A549 (cell line): Measurements from ENCODE around the gene FMNL3. TPM values are rescaled to one million over a fixed set of nuclear protein-coding genes. Genes with fewer than 3 reads are reported as not detected.

Source experiments
- ATAC-seq, 2 experiments: fragments of 200-7000 bp in 1 of 2; fragments of >200 bp in 1 of 2; cut with Nextera tagmentation in 1 of 2; cut with Tn5 transposase in 1 of 2; 3 replicates each; pipeline versions ENCODE4 v1.8.0 to v1.9.1; 2018 to 2020; ENCODE audit warnings: mild to moderate bottlenecking in 1 of 2, moderate library complexity in 1 of 2
- CTCF ChIA-PET: fragments of 300-600 bp; sonication (Branson Sonifier 250); formaldehyde crosslinking; extraction: SDS; loops from one replicate; lab custom pipeline; 2021; ENCODE audit warnings: antibody characterized with exemption, inconsistent platforms; lab: Yijun Ruan, JAX
- POLR2A ChIA-PET: fragments of 350-600 bp; formaldehyde crosslinking; extraction: SDS; loops from one replicate; lab custom pipeline; 2021; ENCODE audit warnings: antibody characterized with exemption, inconsistent platforms; lab: Yijun Ruan, JAX
- DNase-seq, 2 experiments: peaks; one replicate each; pipeline versions ENCODE4 v3.0.0 to v3.0.0-alpha.2; 2011 to 2016; ENCODE audit warnings: low read depth in 1 of 2, low spot score in 1 of 2
- FAIRE-seq: peaks from 2 replicates; lab custom pipeline; 2011; peaks lifted over from hg19 to GRCh38; lab: Jason Lieb, UNC
- H3K27ac ChIP-seq, 2 experiments: fragments of >200 bp; sonication (Bioruptor Twin); formaldehyde crosslinking; 3 replicates each; pipeline ENCODE4 v1.5.1; 2016 to 2017
- H3K4me1 ChIP-seq: fragments of >200 bp; sonication (Bioruptor Twin); formaldehyde crosslinking; 3 replicates; pipeline ENCODE4 v1.6.1; 2016
- H3K4me2 ChIP-seq: fragments of >200 bp; sonication (Bioruptor Twin); formaldehyde crosslinking; 3 replicates; pipeline ENCODE4 v1.6.1; 2016
- H3K4me3 ChIP-seq: fragments of >200 bp; sonication (Bioruptor Twin); formaldehyde crosslinking; 3 replicates; pipeline ENCODE4 v1.5.1; 2016
- H3K9me3 ChIP-seq: fragments of >200 bp; sonication (Bioruptor Twin); formaldehyde crosslinking; 3 replicates; pipeline ENCODE4 v1.6.1; 2016
- ATOH8 ChIP-seq: fragments of 250-450 bp; sonication (Bioruptor Pico); IDR thresholded peaks from 2 replicates; pipeline ENCODE4 v1.5.0; 2020; ENCODE audit warnings: low read depth, mild to moderate bottlenecking, moderate library complexity
- BCL3 ChIP-seq: fragments of >200 bp; sonication (Bioruptor Twin); formaldehyde crosslinking; IDR thresholded peaks from 3 replicates; pipeline ENCODE4 v1.6.1; 2016
- CBX2 ChIP-seq: fragments of 200-600 bp; sonication (generic); IDR thresholded peaks from 2 replicates; pipeline ENCODE4 v1.6.1; 2016; ENCODE audit warnings: low read depth, mild to moderate bottlenecking, borderline replicate concordance
- CEBPB ChIP-seq, 2 experiments: fragments of >200 bp in 1 of 2; sonication (Bioruptor Twin) in 1 of 2; formaldehyde crosslinking in 1 of 2; IDR thresholded peaks; 2 replicates each; pipeline ENCODE4 v1.6.1; 2012 to 2016
- CHD4 ChIP-seq: fragments of 200-600 bp; sonication (generic); IDR thresholded peaks from 2 replicates; pipeline ENCODE4 v1.6.1; 2016; ENCODE audit warnings: antibody characterized with exemption, mild to moderate bottlenecking, borderline replicate concordance
- CTCF ChIP-seq: fragments of >200 bp; sonication (Bioruptor Twin); formaldehyde crosslinking; IDR thresholded peaks from 3 replicates; pipeline ENCODE4 v1.5.1; 2016
- E2F6 ChIP-seq: IDR thresholded peaks from 2 replicates; pipeline ENCODE4 v1.6.1; 2012; ENCODE audit warnings: low read depth, borderline replicate concordance
- EHMT2 ChIP-seq: fragments of 200-600 bp; sonication (generic); IDR thresholded peaks from 2 replicates; pipeline ENCODE4 v1.6.1; 2016; ENCODE audit warnings: antibody characterized with exemption, low read depth, mild to moderate bottlenecking, moderate library complexity
- FOSL2 ChIP-seq, 2 experiments: fragments of 450-650 bp in 1 of 2; fragments of >200 bp in 1 of 2; sonication (Bioruptor Twin) in 1 of 2; formaldehyde crosslinking; IDR thresholded peaks; 2 replicates each; pipeline versions ENCODE4 v1.5.0 to v1.6.1; 2016 to 2020; ENCODE audit warnings: mild to moderate bottlenecking in 1 of 2, moderate library complexity in 1 of 2
- HDAC2 ChIP-seq: fragments of 200-600 bp; sonication (generic); IDR thresholded peaks from 2 replicates; pipeline ENCODE4 v1.6.1; 2016
- HEYL ChIP-seq: fragments of 250-450 bp; sonication (Bioruptor Pico); IDR thresholded peaks from 2 replicates; pipeline ENCODE4 v1.8.0; 2021; ENCODE audit warnings: mild to moderate bottlenecking, moderate library complexity
- JUN ChIP-seq, 2 experiments: fragments of >200 bp; sonication (Bioruptor Twin); formaldehyde crosslinking; IDR thresholded peaks; 2 replicates in 1 of 2; 3 replicates in 1 of 2; pipeline ENCODE4 v1.6.1; 2016 to 2017
- MAFK ChIP-seq: fragments of 450-650 bp; IDR thresholded peaks from 2 replicates; pipeline ENCODE4 v1.6.1; 2014; ENCODE audit not compliant: partially characterized antibody
- MAX ChIP-seq: IDR thresholded peaks from 2 replicates; pipeline ENCODE4 v1.6.1; 2012
- NPAS2 ChIP-seq: fragments of 250-450 bp; sonication (Bioruptor Pico); IDR thresholded peaks from 2 replicates; pipeline ENCODE4 v1.8.0; 2022; ENCODE audit warnings: mild to moderate bottlenecking, moderate library complexity, borderline replicate concordance
- NR3C1 ChIP-seq: fragments of >200 bp; sonication (Bioruptor Twin); formaldehyde crosslinking; IDR thresholded peaks from 3 replicates; pipeline ENCODE4 v1.6.1; 2017
- RAD21 ChIP-seq, 2 experiments: fragments of >200 bp in 1 of 2; sonication (Bioruptor Twin) in 1 of 2; formaldehyde crosslinking in 1 of 2; IDR thresholded peaks in 1 of 2; conservative IDR thresholded peaks in 1 of 2; 2 replicates in 1 of 2; 3 replicates in 1 of 2; pipeline ENCODE4 v1.6.1; 2012 to 2018; ENCODE audit warnings: inconsistent platforms in 1 of 2
- REST ChIP-seq: fragments of 200-600 bp; sonication (generic); IDR thresholded peaks from 2 replicates; pipeline ENCODE4 v1.6.1; 2016; ENCODE audit warnings: antibody characterized with exemption, mild to moderate bottlenecking, moderate library complexity
- SREBF2 ChIP-seq: fragments of 450-650 bp; IDR thresholded peaks from 2 replicates; pipeline ENCODE4 v1.6.1; 2014; ENCODE audit warnings: mild to moderate bottlenecking, moderate library complexity
- TP53 ChIP-seq: fragments of 250-450 bp; sonication (Bioruptor Pico); IDR thresholded peaks from 2 replicates; pipeline ENCODE4 v1.5.0; 2021; ENCODE audit warnings: mild to moderate bottlenecking, moderate library complexity
- ZNF302 ChIP-seq: fragments of 250-450 bp; sonication (Bioruptor Pico); IDR thresholded peaks from 2 replicates; pipeline ENCODE4 v1.9.0; 2021; ENCODE audit warnings: inconsistent platforms, mild to moderate bottlenecking, moderate library complexity
- WGBS: methylation state at CpG from one replicate; pipeline ENCODE4 v1.1.6; 2017; ENCODE audit errors: missing lambda C conversion rate; 5-methylcytosine and 5-hydroxymethylcytosine counted together
- polyA plus RNA-seq, 4 experiments: library from polyadenylated mRNA; depleted of rRNA in 3 of 4; stranded (reverse); fragments of >200 nt; fragmentation: RNase III in 1 of 4; extraction: RNeasy Plus Mini Kit Qiagen cat#74134 plus additional on column Dnase treatment in 1 of 4; gene quantifications; 2 replicates in 3 of 4; 3 replicates in 1 of 4; pipeline ENCODE4 v1.2.3, GENCODE V29; 2011 to 2017

The FMNL3 gene
- polyA plus RNA-seq, 2 of the 4 experiments (the other 2 are of a cell fraction): 1.7 TPM

- peak overlapping the region in 1 of 2 experiments; percentile 22; a peak in 1 of 6 replicates for H3K27ac ChIP-seq
- no peak for FAIRE-seq
- TF ChIP-seq FOSL2 (IDR thresholded peaks at IDR 0.05): no peak
- TF ChIP-seq FOSL2 (CRISPR knock-in tag; IDR thresholded peaks at IDR 0.05): peak; percentile 31; the same call in 1 of the 2 replicates
- no peak for TF ChIP-seq CEBPB (IDR thresholded peaks at IDR 0.05)
- TF ChIP-seq, all 56 proteins: peak for 1
Measured at GRCh38 chr12:49627752-49628360, 79.3 kb downstream of the FMNL3 start.

GRCh38 chr12:49626836-49627235 lies 80.4 kb downstream of the FMNL3 start:
- DNase-seq (no peak), ATAC-seq (no peak), FAIRE-seq (no peak)
- CTCF ChIA-PET: interaction anchor here (1.7 kb wide), 1 partner anchor 10 kb away, joined by 8 read pairs; no protein-coding TSS in a partner anchor
- no peak overlapping the region for H3K27ac ChIP-seq
- POLR2A ChIA-PET: no interaction called here
- no peak overlapping the region for H3K4me2 ChIP-seq
- peaks cover 35% of the 10 kb centered on the region for H3K4me1 ChIP-seq
- no peaks in the 10 kb centered on the region for H3K9me3 ChIP-seq
- WGBS: 72% methylated on average over 1 of the region's 1 CpG
- no peak overlapping the region for H3K4me3 ChIP-seq
- TF ChIP-seq CEBPB (IDR thresholded peaks at IDR 0.05) (no peak), NPAS2 (CRISPR knock-in tag) (no peak), EHMT2 (no peak), NR3C1 (no peak)

More at GRCh38 chr12:49627752-49628360, 79.3 kb downstream of the FMNL3 start:
- Histone ChIP-seq H3K4me1 (peaks cover 25% of the 10 kb centered on the region), H3K4me3 (no peak overlapping the region), H3K9me3 (no peaks in the 10 kb centered on the region), H3K4me2 (peak overlapping the region; percentile 27)
- ChIA-PET CTCF (interaction anchor here (0.6 to 3.2 kb wide), 7 partner anchors 9 to 420 kb away, joined by 3 to 15 read pairs (median 3); no protein-coding TSS in a partner anchor), POLR2A (no interaction called here)
- DNase-seq: no peak
- ATAC-seq: no peak
- 72% methylated on average over 3 of the region's 3 CpGs for WGBS

GRCh38 chr12:49626169-49626835 lies 80.9 kb downstream of the FMNL3 start:
- 88% methylated on average over 6 of the region's 6 CpGs for WGBS
- DNase-seq (peak in 1 of 2 experiments; percentile 22), ATAC-seq (no peak), FAIRE-seq (no peak)
- no peaks in the 10 kb centered on the region for H3K9me3 ChIP-seq
- no peak overlapping the region for H3K4me2 ChIP-seq
- ChIA-PET CTCF (interaction anchor here (1.1 to 4.4 kb wide), 4 partner anchors 11 to 284 kb away, joined by 3 to 35 read pairs (median 6); no protein-coding TSS in a partner anchor), POLR2A (no interaction called here)
- no peak overlapping the region for H3K27ac ChIP-seq
- H3K4me1 ChIP-seq: peaks cover 39% of the 10 kb centered on the region
- no peak overlapping the region for H3K4me3 ChIP-seq
- no peak for TF ChIP-seq CBX2
- no peak for TF ChIP-seq RAD21 (conservative IDR thresholded peaks at IDR 0.05 in 1 of 2, IDR thresholded peaks at IDR 0.05 in 1 of 2)
- no peak for TF ChIP-seq CTCF
- TF ChIP-seq HDAC2: no peak
- no peak for TF ChIP-seq TP53
- TF ChIP-seq ZNF302 (CRISPR knock-in tag): no peak
- no peak for TF ChIP-seq E2F6
- TF ChIP-seq CHD4: no peak
- TF ChIP-seq MAX: no peak
- TF ChIP-seq BCL3: no peak
- no peak for TF ChIP-seq ATOH8 (CRISPR knock-in tag)
- TF ChIP-seq HEYL (CRISPR knock-in tag): no peak
- TF ChIP-seq SREBF2: no peak
- TF ChIP-seq REST: no peak
- TF ChIP-seq JUN (IDR thresholded peaks at IDR 0.05): no peak
- no peak for TF ChIP-seq FOSL2 (IDR thresholded peaks at IDR 0.05)
- no peak for TF ChIP-seq FOSL2 (CRISPR knock-in tag; IDR thresholded peaks at IDR 0.05)
- TF ChIP-seq MAFK: no peak
